Activated B cell treated with CpG ODN at 0.5 μM for 24 hours (primary cell): ENCODE measurements around the gene PI4KA. TPM values are rescaled to one million over a fixed set of nuclear protein-coding genes. Genes with fewer than 3 reads are reported as not detected.

ENCODE experiments used
- ATAC-seq: fragments of 200-7000 bp; cut with Tn5 transposase; one replicate; pipeline ENCODE4 v1.10.0; 2021; ENCODE audit warnings: low read depth, mild to moderate bottlenecking, moderate library complexity
- CTCF ChIA-PET: fragments of 350-600 bp; sonication (Branson Sonifier 250); formaldehyde crosslinking; loops from one replicate; lab custom pipeline; 2021; ENCODE audit warnings: antibody characterized with exemption; lab: Charles Lee
- POLR2A ChIA-PET: fragments of 350-600 bp; sonication (Branson Sonifier 250); formaldehyde crosslinking; loops from one replicate; lab custom pipeline; 2021; ENCODE audit warnings: antibody characterized with exemption; lab: Charles Lee
- DNase-seq: peaks from one replicate; pipeline ENCODE4 v3.0.0; 2022
- H3K27ac Mint-ChIP-seq: one replicate; pipeline ENCODE4 v1.8.0; 2020; ENCODE audit warnings: mixed read lengths
- H3K27me3 Mint-ChIP-seq: one replicate; pipeline ENCODE4 v1.8.0; 2021; ENCODE audit warnings: mixed read lengths
- H3K36me3 Mint-ChIP-seq: one replicate; pipeline ENCODE4 v1.8.0; 2021; ENCODE audit warnings: low read depth, mixed read lengths
- H3K4me1 Mint-ChIP-seq: one replicate; pipeline ENCODE4 v1.8.0; 2021; ENCODE audit warnings: mixed read lengths
- H3K4me3 Mint-ChIP-seq: one replicate; pipeline ENCODE4 v1.8.0; 2020; ENCODE audit warnings: mild to moderate bottlenecking, mixed read lengths
- H3K9me3 Mint-ChIP-seq: one replicate; pipeline ENCODE4 v1.8.0; 2020; ENCODE audit warnings: mixed read lengths
- CTCF ChIP-seq: fragments of 200-600 bp; IDR thresholded peaks from one replicate; pipeline ENCODE4 v1.8.0; 2022; ENCODE audit warnings: antibody characterized with exemption, mild to moderate bottlenecking
- intact Hi-C: fragments of 100-400 bp; cut with micrococcal nuclease; formaldehyde crosslinking; loops from one replicate; pipeline ENCODE4 v1.15.1; 2024
- total RNA-seq: library from RNA; stranded (reverse); gene quantifications from 2 replicates; pipeline ENCODE4 v1.2.3, GENCODE V29; 2022

Gene PI4KA
- total RNA-seq, 1 donor from 2014 or later: 114 TPM

- H3K4me3 Mint-ChIP-seq: peak overlapping the region; percentile 62
These were observed 109.7 kb downstream of the PI4KA start for GRCh38 chr22:20748731-20749428.

GRCh38 chr22:20748082-20748481 lies 110.5 kb downstream of the PI4KA start:
- ATAC-seq: peak; percentile 21
- no peaks in the 10 kb centered on the region for H3K9me3 Mint-ChIP-seq
- peaks cover 64% of the 10 kb centered on the region for H3K36me3 Mint-ChIP-seq
- H3K27me3 Mint-ChIP-seq: no peaks in the 10 kb centered on the region
- no peak overlapping the region for H3K27ac Mint-ChIP-seq
- no peak for TF ChIP-seq CTCF
- H3K4me1 Mint-ChIP-seq: peaks cover 52% of the 10 kb centered on the region
- DNase-seq: no peak
- H3K4me3 Mint-ChIP-seq: no peak overlapping the region
- POLR2A ChIA-PET: interaction anchor here (1.3 kb wide), 1 partner anchor 45 kb away, joined by 4 read pairs; no protein-coding TSS in a partner anchor
- intact Hi-C loops: loop anchor here (2.0 kb wide), 1 partner anchor 37 kb away; no protein-coding TSS in a partner anchor
- CTCF ChIA-PET: interaction anchor here (0.5 to 3.2 kb wide), 2 partner anchors 36 to 278 kb away, joined by 3 to 9 read pairs; no protein-coding TSS in a partner anchor

More at GRCh38 chr22:20748731-20749428, 109.7 kb downstream of the PI4KA start:
- intact Hi-C loops: loop anchor here (2.0 kb wide), 1 partner anchor 36 kb away; no protein-coding TSS in a partner anchor
- ATAC-seq: peak; percentile 80
- no peak for DNase-seq
- Mint-ChIP-seq H3K27me3 (no peaks in the 10 kb centered on the region), H3K36me3 (peaks cover 70% of the 10 kb centered on the region), H3K27ac (peak overlapping the region; percentile 73), H3K4me1 (peaks cover 52% of the 10 kb centered on the region), H3K9me3 (no peaks in the 10 kb centered on the region)
- TF ChIP-seq CTCF: no peak
- ChIA-PET CTCF (interaction anchor here (1.6 to 3.2 kb wide), 2 partner anchors 35 to 38 kb away, joined by 6 to 9 read pairs; no protein-coding TSS in a partner anchor), POLR2A (interaction anchor here (1.3 kb wide), 1 partner anchor 46 kb away, joined by 4 read pairs; no protein-coding TSS in a partner anchor)

GRCh38 chr22:20747223-20747622 lies 111.4 kb downstream of the PI4KA start:
- Mint-ChIP-seq H3K27ac (no peak overlapping the region), H3K4me1 (peaks cover 52% of the 10 kb centered on the region), H3K27me3 (no peaks in the 10 kb centered on the region), H3K9me3 (no peaks in the 10 kb centered on the region), H3K36me3 (peaks cover 59% of the 10 kb centered on the region), H3K4me3 (no peak overlapping the region)
- ATAC-seq: no peak
- TF ChIP-seq CTCF: no peak
- intact Hi-C loops: no loop called here
- ChIA-PET CTCF (no interaction called here), POLR2A (no interaction called here)
- no peak for DNase-seq

- TF ChIP-seq CTCF: no peak
- DNase-seq (no peak), ATAC-seq (no peak)
- no peaks in the 10 kb centered on the region for H3K27me3 Mint-ChIP-seq
- ChIA-PET POLR2A (no interaction called here), CTCF (no interaction called here)
- peak overlapping the region; percentile 53 for H3K27ac Mint-ChIP-seq
- no peak overlapping the region for H3K4me3 Mint-ChIP-seq
- peaks cover 65% of the 10 kb centered on the region for H3K36me3 Mint-ChIP-seq
- intact Hi-C loops: no loop called here
- peaks cover 52% of the 10 kb centered on the region for H3K4me1 Mint-ChIP-seq
- no peaks in the 10 kb centered on the region for H3K9me3 Mint-ChIP-seq
These were observed 112.0 kb downstream of the PI4KA start for GRCh38 chr22:20746431-20747189.

- Mint-ChIP-seq H3K4me3 (no peak overlapping the region), H3K36me3 (peaks cover 69% of the 10 kb centered on the region), H3K4me1 (peaks cover 40% of the 10 kb centered on the region), H3K9me3 (no peaks in the 10 kb centered on the region), H3K27ac (no peak overlapping the region), H3K27me3 (no peaks in the 10 kb centered on the region)
- no peak for ATAC-seq
- TF ChIP-seq CTCF: no peak
- ChIA-PET POLR2A (no interaction called here), CTCF (no interaction called here)
- intact Hi-C loops: no loop called here
- DNase-seq: no peak
These were observed 113.5 kb downstream of the PI4KA start for GRCh38 chr22:20745119-20745518.
